Measurements from ENCODE around the gene RPS15.

- no peak for TF ChIP-seq CTCF (IDR thresholded peaks at IDR 0.05)
- TF ChIP-seq EP300 (IDR thresholded peaks at IDR 0.05): no peak
Measured at GRCh38 chr19:1397838-1398237, 40.4 kb upstream of the RPS15 start.

Data from tibial nerve (tissue), 4 donors.